NT2/D1 (cell line): ENCODE measurements around the gene MYO1G.

Experiments used
- SUZ12 ChIP-seq: IDR thresholded peaks from 2 replicates; pipeline ENCODE4 v1.6.1; 2011; ENCODE audit not compliant: insufficient read length, insufficient read depth; ENCODE audit errors: extremely low read depth
- YY1 ChIP-seq: IDR thresholded peaks from 2 replicates; pipeline ENCODE4 v1.6.1; 2011; ENCODE audit not compliant: insufficient read length, insufficient read depth
- ZNF274 ChIP-seq: IDR thresholded peaks from 2 replicates; pipeline ENCODE4 v1.6.1; 2011; ENCODE audit warnings: mild to moderate bottlenecking, low read depth, low read length

DNA sequence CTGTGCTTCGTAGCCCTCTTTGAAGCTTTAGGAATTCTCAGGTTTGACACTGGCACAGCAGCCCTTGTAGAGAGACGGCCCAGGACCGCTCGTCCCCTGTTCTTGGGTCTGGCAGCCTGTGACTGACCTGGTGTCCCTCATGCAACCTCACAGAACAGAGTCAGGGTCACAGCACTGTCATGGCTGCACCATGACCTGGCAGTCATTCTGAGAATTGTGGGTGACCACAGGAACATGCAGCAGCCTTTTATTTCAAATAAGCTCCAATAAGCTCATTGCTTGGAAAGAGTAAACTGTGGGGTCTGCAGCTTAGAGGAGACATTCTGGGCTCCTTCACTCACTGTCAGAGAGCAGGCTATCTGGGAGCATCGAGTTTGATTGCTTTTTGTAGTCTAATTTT is 42.5 kb downstream of the MYO1G start:
- no peak for TF ChIP-seq ZNF274
- no peak for TF ChIP-seq YY1
- TF ChIP-seq SUZ12: no peak
